ENCODE data around the gene NEDD4L.

The NEDD4L gene

GRCh38 chr18:58188996-58189395 lies 145.0 kb downstream of the NEDD4L start:
- no peak for DNase-seq

DNA sequence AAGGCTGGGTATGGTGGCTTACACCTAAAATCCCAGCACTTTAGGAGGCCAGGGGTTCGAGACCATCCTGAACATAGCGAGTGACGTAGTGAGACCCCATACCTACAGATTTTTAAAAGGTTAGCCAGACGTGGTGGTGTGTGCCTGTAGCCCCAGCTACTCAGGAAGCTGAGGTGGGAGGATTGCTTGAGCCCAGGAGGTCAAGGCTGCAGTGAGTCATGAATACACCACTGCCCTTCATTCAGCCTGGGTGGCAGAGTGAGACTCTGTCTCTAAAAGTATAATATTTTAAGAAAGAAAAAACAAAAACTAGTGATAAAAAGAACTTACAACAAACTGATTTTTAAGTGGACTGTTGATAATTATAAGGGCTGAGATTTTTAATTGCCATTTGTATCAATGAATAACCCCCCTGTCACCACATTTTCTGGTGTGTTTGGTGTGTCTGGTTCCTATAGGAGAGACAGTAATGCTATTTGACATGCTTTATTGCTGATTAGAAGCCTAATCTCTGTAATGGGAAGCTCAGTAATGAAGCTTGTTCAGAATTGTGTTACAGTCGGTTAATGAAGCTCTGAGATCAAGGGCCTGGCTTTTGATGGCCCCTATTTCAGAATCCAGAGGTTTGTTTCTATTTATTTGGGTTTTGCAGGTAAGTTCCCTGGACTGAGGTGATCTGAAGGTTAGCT lies 147.0 kb downstream of the NEDD4L start:
- DNase-seq: no peak

- DNase-seq: no peak
These were observed 147.6 kb downstream of the NEDD4L start for GRCh38 chr18:58191626-58192025.

GRCh38 chr18:58192519-58192918 lies 148.5 kb downstream of the NEDD4L start:
- no peak for DNase-seq

GRCh38 chr18:58194028-58194427 lies 150.0 kb downstream of the NEDD4L start:
- no peak for DNase-seq

DNA sequence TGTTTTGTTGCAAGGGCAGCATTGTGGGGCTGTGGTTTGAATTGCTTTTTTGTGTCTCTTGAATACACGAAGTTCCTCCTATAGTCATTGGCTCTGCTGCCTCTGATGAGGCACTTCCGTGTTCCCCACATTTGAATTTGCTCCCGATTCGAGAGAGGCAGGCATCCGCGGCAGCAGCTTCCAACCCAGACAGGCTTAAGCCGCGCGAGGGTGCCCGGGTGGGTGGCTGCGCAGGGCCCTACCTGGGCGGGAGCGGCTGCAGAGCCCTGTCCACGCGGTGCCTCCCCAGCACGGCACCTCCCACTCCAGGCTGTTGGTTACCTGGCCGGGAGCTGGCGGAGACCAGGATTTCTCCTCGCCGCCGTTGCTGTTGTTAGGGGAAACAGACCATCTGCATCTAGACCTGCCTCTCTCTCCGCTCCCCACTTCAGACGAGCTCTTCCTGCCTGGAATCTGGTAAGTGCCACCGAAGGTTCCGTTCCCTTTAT lies 151.3 kb downstream of the NEDD4L start:
- DNase-seq: peak; percentile 19 to 29

GRCh38 chr18:58196164-58196563 lies 152.1 kb downstream of the NEDD4L start:
- no peak for DNase-seq

DNA sequence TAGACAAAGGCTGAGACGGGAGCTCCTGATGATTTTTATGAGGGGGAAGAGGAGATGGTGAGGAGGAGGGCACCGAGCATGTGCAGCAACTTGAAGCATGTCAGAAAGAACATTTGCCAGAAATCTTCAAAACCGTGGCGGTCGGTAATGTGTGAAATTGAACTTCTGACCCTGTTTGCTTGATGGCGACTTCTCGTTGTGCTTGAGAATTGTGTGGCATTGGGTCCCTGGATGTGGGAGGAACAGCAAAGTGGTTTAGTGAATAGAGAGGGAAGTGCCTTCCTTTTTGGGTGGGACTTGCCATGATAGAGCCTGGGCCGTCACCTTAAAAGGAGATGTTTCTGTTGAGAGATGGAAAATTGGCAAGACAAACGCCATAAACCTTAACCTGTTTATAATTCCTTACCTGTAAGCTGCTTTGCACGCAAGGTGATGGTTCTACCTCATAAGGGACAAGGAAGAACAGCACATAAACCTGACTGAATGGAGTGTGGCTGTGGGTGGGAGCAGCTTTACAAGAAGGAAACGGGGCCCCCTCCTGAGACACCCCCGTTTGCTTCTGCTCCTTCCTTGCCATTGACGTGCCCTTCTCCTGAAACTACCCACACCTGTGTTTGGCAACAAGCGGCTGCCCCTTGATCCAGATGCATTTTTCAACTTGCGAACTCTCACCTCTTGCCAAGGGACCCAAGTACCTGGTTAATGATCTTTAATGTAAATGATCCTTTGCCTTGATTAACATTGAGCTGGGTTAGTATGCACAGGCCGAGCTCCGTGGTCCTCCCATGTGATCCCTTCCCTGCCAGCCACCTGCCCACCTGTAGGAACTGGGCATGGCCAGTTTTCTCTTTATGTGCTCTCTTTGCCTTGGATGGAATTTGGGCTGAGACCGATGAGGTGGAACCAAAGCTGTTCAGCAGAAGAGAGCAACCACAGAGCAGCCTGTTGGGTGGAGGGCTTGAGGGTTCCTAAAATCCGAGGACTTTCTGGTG lies 153.2 kb downstream of the NEDD4L start:
- DNase-seq: no peak

DNA sequence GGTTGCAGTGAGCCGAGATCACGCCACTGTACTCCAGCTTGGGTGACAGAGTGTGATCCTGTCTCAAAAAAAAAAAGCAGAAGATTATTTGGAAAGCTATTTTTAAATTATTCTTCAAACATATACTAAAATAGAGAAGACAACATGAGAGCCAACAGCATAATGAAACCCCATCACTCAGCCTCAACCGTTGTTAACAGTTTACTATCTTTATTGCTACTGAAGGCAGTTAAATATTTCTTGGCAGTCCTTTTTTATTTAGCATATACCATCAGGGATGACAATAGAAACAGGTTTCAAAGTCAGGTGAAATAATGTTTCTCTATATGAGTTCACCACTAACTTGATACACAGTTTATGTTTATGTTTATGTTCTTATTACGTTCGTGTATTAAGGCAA lies 157.2 kb downstream of the NEDD4L start:
- DNase-seq: no peak

- no peak for DNase-seq
These were observed 158.0 kb downstream of the NEDD4L start for GRCh38 chr18:58201733-58202730.

- DNase-seq: no peak
These were observed 160.9 kb downstream of the NEDD4L start for GRCh38 chr18:58204776-58205442.

DNA sequence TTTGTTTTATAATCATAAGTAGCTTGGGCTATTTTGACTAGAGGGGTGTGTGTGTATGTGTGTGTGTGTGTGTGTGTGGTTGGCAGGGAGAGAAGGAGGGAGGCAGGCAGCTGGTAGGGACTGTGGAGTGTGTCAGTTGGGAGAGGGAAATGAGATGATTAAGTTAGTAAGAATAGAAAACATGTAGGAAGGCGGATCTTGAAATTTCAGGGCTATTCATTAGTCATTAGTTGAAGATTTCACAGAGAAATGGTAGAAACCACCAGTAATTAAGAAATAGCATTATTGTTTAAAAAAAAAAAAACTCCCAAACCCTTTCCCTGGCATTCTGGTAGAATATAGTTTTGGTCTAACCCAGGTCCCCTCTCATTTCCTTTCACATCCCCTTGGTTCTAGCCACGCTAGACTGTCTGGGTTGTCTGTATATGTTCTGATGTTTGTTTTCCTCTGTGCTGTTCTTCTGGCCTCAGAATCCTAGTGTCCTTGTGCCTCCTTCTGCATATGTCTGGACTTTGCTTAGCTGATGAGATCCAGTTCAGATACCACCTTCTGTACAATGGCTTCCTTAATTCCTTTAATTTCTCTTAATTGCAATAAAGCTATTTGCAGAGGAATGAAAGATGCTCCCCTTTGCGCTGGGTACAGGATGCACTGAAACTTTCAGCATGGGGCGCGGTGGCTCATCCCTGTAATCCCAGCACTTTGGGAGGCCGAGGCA lies 161.6 kb downstream of the NEDD4L start:
- no peak for DNase-seq

DNA sequence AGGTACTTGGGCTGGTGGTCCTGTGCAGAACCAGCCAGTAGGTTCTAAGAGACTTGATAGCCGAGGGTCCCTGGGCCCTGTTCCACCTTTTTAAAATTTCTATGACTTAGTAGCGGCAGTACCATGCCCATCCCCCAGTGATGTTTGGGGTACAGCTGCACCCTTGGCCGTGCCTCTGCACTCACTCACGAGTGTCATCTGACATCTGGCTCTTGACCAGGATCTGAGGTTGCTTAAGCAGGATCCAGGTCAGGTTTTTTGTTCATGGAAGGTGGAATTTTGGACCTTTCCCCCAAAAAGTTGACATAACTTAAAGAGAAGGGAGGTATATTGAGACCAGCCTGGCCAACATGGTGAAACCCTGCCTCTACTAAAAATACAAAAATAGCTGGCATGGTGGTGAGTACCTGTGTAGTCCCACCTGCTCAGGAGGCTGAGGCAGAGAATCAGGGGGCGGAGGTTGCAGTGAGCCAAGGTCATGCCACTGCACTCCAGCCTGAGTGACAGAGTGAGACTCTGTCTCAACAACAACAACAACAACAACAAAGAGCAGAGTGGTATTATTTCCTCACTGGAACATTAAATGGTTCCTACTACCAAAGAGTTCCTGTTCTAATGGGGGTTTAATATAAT lies 163.6 kb downstream of the NEDD4L start:
- DNase-seq: no peak

DNA sequence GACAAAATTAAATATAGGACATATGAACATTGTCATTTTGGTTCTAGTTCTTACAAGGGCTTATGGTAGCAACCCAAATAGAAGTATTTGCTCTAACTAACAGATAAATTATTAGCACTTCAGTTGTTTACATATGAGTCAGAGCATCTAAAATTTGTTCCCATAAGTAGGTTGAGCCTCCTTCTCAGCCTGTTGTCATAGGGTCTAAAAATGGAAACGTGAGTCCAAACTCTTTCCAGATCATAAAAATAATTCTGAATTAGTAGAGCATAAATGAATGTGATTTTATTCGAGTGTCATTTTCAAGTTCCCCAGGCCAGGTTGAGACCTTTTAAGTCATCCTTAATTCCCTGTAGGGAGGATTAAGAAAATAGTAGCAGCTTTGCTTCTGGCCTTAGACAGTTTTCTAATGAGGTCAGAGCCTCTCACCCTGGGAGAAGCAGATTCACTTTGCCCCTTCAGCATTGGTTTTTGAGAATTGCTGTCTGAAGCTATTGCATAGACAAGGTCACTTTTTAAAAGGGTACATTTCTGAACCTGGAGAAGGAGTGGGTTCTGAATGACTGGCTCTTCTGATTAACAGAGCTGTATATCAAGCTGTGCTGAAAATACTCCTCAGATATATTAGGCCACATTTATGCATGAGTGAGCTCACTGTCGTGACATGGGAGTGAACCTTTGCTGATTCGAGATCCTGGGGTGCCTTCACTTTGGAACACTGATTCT lies 164.3 kb downstream of the NEDD4L start:
- DNase-seq: no peak

DNA sequence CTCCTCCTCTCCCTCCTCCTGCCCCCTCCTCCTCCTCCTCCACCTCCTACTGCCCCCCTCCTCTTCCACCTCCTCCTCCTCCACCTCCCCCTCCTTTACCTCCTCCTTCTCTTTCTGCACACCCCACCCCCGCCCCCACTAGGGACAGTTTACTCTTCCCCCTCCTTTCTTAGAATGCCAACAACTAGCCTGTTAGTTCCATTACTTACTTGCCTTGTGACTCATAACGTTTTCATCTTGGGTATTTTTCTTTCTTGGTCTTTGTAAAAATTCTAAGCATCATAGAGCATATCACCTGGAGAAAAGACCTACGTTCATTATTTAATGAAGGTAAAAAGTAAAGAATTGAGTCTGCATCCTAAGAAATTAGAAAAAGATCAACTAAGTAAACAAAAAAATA lies 165.3 kb downstream of the NEDD4L start:
- no peak for DNase-seq

GRCh38 chr18:58211510-58211909 lies 167.5 kb downstream of the NEDD4L start:
- DNase-seq: no peak

- DNase-seq: no peak
These were observed 168.2 kb downstream of the NEDD4L start for GRCh38 chr18:58212274-58212673.

- no peak for DNase-seq
These were observed 169.4 kb downstream of the NEDD4L start for GRCh38 chr18:58213440-58213839.

DNA sequence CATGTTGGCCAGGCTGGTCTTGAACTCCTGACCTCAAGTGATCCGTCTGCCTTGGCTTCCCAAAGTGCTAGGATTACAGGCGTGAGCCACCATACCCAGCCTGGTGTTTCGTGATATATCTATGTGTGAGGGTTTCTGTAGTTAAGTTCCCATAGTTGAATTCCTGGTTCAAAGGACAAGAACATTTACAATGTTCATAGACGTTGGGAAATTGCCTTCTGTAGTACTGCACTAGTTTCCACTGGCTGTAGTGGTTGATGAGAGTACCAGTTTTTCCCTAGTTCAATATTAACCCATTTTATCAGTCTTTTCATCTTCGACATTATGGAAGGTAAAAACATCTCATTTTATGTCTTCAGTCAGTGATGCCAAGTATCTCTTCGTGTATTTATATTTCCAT lies 171.0 kb downstream of the NEDD4L start:
- DNase-seq: no peak

DNA sequence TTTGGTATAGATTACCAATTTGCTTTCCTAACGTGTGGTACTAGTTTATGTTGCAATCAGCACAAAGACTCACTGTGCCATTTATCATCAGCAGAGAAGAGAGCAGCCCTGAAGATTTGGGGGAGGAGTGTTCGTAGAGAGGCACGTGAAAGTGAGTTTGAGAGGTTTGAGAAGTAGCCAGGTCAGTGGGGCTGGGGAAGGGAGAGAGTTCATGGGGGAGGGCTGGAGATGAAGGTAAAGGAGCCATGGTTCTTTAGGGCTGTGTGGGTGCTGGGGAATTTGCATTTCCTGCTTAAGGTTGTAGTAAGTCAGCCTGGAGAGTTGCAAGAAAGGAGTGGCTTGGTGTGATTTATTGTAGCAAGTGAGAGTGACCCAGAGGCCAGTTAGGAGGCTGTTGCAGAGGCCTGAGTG lies 172.1 kb downstream of the NEDD4L start:
- no peak for DNase-seq

Measured in activated CD4-positive, alpha-beta T cell treated with anti-CD3 and anti-CD28 coated beads, Interleukin-2, amount 50 U/mL, for 48 hours (primary cell).